Right lung (tissue), 5 donors: Measurements from ENCODE around the gene ITGB3. TPM values are rescaled to one million over a fixed set of nuclear protein-coding genes. Genes with fewer than 3 reads are reported as not detected.
A peak's percentile ranks its signal among the peaks of the same experiment; 100 is the strongest.
"Not testable (repeated sequence)": the region's sequence is repeated elsewhere in the genome, so short reads cannot be mapped to it uniquely, and the experiment has no call there.

ENCODE experiments used
- DNase-seq, 2 donors: peaks; one replicate each; pipeline ENCODE4 v3.0.0-alpha.2; 2013
- polyA plus RNA-seq, 5 donors: library from polyadenylated mRNA; unstranded; fragments of 120-200 nt; gene quantifications; one replicate each; pipeline versions ENCODE4 v1.2.1 to v1.2.3, GENCODE V29; 2013; ENCODE audit warnings: inconsistent platforms in 1 of 5, low replicate concordance in 1 of 5; ENCODE audit not compliant: insufficient read length in 5 of 5, insufficient read depth in 1 of 5

Gene ITGB3
- polyA plus RNA-seq, 5 donors = 7.6 to 11.9 (median 10.2) TPM

GRCh38 chr17:47221154-47221553 lies 32.5 kb upstream of the ITGB3 start:
- DNase-seq = no peak

- DNase-seq = no peak
Measured at GRCh38 chr17:47222047-47222446, 31.6 kb upstream of the ITGB3 start.

GRCh38 chr17:47223007-47223406 lies 30.6 kb upstream of the ITGB3 start:
- no peak for DNase-seq

GRCh38 chr17:47223460-47223859 lies 30.2 kb upstream of the ITGB3 start:
- no peak for DNase-seq

GRCh38 chr17:47224077-47224476 lies 29.6 kb upstream of the ITGB3 start:
- DNase-seq = not testable (repeated sequence)

- no peak for DNase-seq
Measured at GRCh38 chr17:47224966-47225365, 28.7 kb upstream of the ITGB3 start.

GRCh38 chr17:47225436-47225858 lies 28.2 kb upstream of the ITGB3 start:
- DNase-seq = no peak

- no peak for DNase-seq
Measured at GRCh38 chr17:47225911-47226688, 27.5 kb upstream of the ITGB3 start.

GRCh38 chr17:47227862-47228261 lies 25.8 kb upstream of the ITGB3 start:
- no peak for DNase-seq

- peak; percentile 78 to 83 for DNase-seq
Measured at GRCh38 chr17:47229535-47230443, 23.8 kb upstream of the ITGB3 start.

GRCh38 chr17:47230864-47231263 lies 22.8 kb upstream of the ITGB3 start:
- DNase-seq = no peak

GRCh38 chr17:47231334-47231733 lies 22.3 kb upstream of the ITGB3 start:
- DNase-seq = no peak

GRCh38 chr17:47231866-47232265 lies 21.8 kb upstream of the ITGB3 start:
- no peak for DNase-seq

- DNase-seq = no peak
Measured at GRCh38 chr17:47232465-47232864, 21.2 kb upstream of the ITGB3 start.

GRCh38 chr17:47235506-47235905 lies 18.1 kb upstream of the ITGB3 start:
- DNase-seq = no peak

GRCh38 chr17:47235923-47236322 lies 17.7 kb upstream of the ITGB3 start:
- DNase-seq = no peak

GRCh38 chr17:47237841-47238240 lies 15.8 kb upstream of the ITGB3 start:
- no peak for DNase-seq

- DNase-seq = no peak
Measured at GRCh38 chr17:47238321-47239010, 15.2 kb upstream of the ITGB3 start.

- no peak for DNase-seq
Measured at GRCh38 chr17:47239619-47239966, 14.0 kb upstream of the ITGB3 start.

GRCh38 chr17:47239967-47240651 lies 13.5 kb upstream of the ITGB3 start:
- peak in 1 of 2 donors; percentile 34 for DNase-seq

- DNase-seq = no peak
Measured at GRCh38 chr17:47240806-47241205, 12.8 kb upstream of the ITGB3 start.

- no peak for DNase-seq
Measured at GRCh38 chr17:47242648-47243047, 11.0 kb upstream of the ITGB3 start.
